HCT116 (cell line): Measurements from ENCODE around the gene VWF. TPM values are rescaled to one million over a fixed set of nuclear protein-coding genes. Genes with fewer than 3 reads are reported as not detected.

Experiments
- ATAC-seq: fragments of 200-7000 bp; cut with Tn5 transposase; 2 replicates; pipeline ENCODE4 v1.9.1; 2020; ENCODE audit warnings: mild to moderate bottlenecking, moderate library complexity
- BruUV-seq: library from RNA; stranded (reverse); fragments of 400-500 nt; replicated peaks from 2 replicates; lab custom pipeline; 2021; lab: Mats Ljungman, UMichigan
- CTCF ChIA-PET: fragments of 300-600 bp; sonication (Branson Sonifier 250); formaldehyde crosslinking; loops from one replicate; lab custom pipeline; 2021; ENCODE audit warnings: antibody characterized with exemption; lab: Charles Lee
- POLR2A ChIA-PET: fragments of 300-600, 350-600 bp; sonication (Branson Sonifier 250); formaldehyde crosslinking; loops from one replicate; lab custom pipeline; 2021; ENCODE audit warnings: antibody characterized with exemption; lab: Charles Lee
- RAD21 ChIA-PET, 2 experiments: fragments of 300-600 bp; sonication (Branson Sonifier 250); formaldehyde crosslinking; loops; one replicate each; lab custom pipeline; 2023; ENCODE audit warnings: low total read pairs in 2 of 2; ENCODE audit not compliant: uncharacterized antibody in 2 of 2, unreplicated experiment in 2 of 2, low non-redundant PET in 1 of 2; lab: Charles Lee
- DNase-seq: peaks from one replicate; pipeline ENCODE4 v3.0.0-alpha.2; 2010; ENCODE audit warnings: low read depth, low spot score
- H2AFZ ChIP-seq: fragments of 200-600 bp; shearing (Covaris generic), sonication (generic); 2 replicates; pipeline ENCODE4 v1.6.1; 2017; ENCODE audit warnings: low read depth, mixed run types, mixed read lengths, antibody characterized with exemption, low read length; ENCODE audit not compliant: poor library complexity, severe bottlenecking
- H3K27ac ChIP-seq: 2 replicates; pipeline ENCODE4 v1.5.1; 2012; ENCODE audit warnings: low read depth, low read length
- H3K27me3 ChIP-seq: fragments of 200-600 bp; sonication (generic); 2 replicates; pipeline ENCODE4 v1.6.1; 2016; ENCODE audit warnings: mixed run types, low read length, mixed read lengths; ENCODE audit not compliant: insufficient read depth
- H3K36me3 ChIP-seq, 2 experiments: fragments of 200-500 bp in 1 of 2; fragments of 200-600 bp in 1 of 2; sonication (Bioruptor generic) in 1 of 2; sonication (generic) in 1 of 2; 2 replicates each; pipeline versions ENCODE4 v1.5.1 to v1.6.1; 2014 to 2016; ENCODE audit warnings: low read length in 2 of 2, inconsistent platforms in 1 of 2, mixed read lengths in 1 of 2, mixed run types in 1 of 2; ENCODE audit not compliant: insufficient read depth in 2 of 2, control insufficient read depth in 1 of 2
- H3K4me1 ChIP-seq, 2 experiments: fragments of 200-600 bp in 1 of 2; sonication (generic) in 1 of 2; 2 replicates each; pipeline versions ENCODE4 v1.5.1 to v1.6.1; 2012 to 2017; ENCODE audit warnings: low read length in 2 of 2, inconsistent platforms in 1 of 2, mild to moderate bottlenecking in 1 of 2, mixed read lengths in 1 of 2, mixed run types in 1 of 2, moderate library complexity in 1 of 2; ENCODE audit not compliant: insufficient read depth in 2 of 2, control insufficient read depth in 1 of 2
- H3K4me2 ChIP-seq: fragments of 200-600 bp; sonication (generic); 2 replicates; pipeline ENCODE4 v1.6.1; 2017; ENCODE audit warnings: mixed run types, low read length, mixed read lengths
- H3K4me3 ChIP-seq, 2 experiments: fragments of 200-600 bp in 1 of 2; sonication (generic) in 1 of 2; replicated peaks in 1 of 2; 2 replicates each; pipeline ENCODE4 v1.5.1; 2011 to 2016; ENCODE audit warnings: low read length in 2 of 2, control low read depth in 1 of 2, low read depth in 1 of 2, mild to moderate bottlenecking in 1 of 2, mixed read lengths in 1 of 2, mixed run types in 1 of 2
- H3K79me2 ChIP-seq: fragments of 200-600 bp; sonication (generic); 2 replicates; pipeline ENCODE4 v1.6.1; 2017; ENCODE audit warnings: mild to moderate bottlenecking, mixed run types, low read length, moderate library complexity, mixed read lengths; ENCODE audit not compliant: insufficient read depth
- H3K9ac ChIP-seq: fragments of 200-600 bp; sonication (generic); 2 replicates; pipeline ENCODE4 v1.6.1; 2016; ENCODE audit warnings: low read length, mixed read lengths
- H3K9me2 ChIP-seq: fragments of 200-600 bp; sonication (generic), shearing (Covaris generic); 2 replicates; pipeline ENCODE4 v1.6.1; 2017; ENCODE audit warnings: mixed run types, mild to moderate bottlenecking, moderate library complexity; ENCODE audit not compliant: insufficient read depth
- H3K9me3 ChIP-seq, 2 experiments: fragments of 200-500 bp in 1 of 2; fragments of 200-600 bp in 1 of 2; sonication (Bioruptor generic) in 1 of 2; sonication (generic) in 1 of 2; 2 replicates each; pipeline ENCODE4 v1.6.1; 2014 to 2017; ENCODE audit warnings: low read length in 2 of 2, mixed read lengths in 2 of 2, inconsistent platforms in 1 of 2, low read depth in 1 of 2, mild to moderate bottlenecking in 1 of 2, mixed run types in 1 of 2, moderate library complexity in 1 of 2; ENCODE audit not compliant: control insufficient read depth in 1 of 2, insufficient read depth in 1 of 2
- H4K20me1 ChIP-seq: fragments of 200-600 bp; sonication (generic), shearing (Covaris generic); 2 replicates; pipeline ENCODE4 v1.6.1; 2017; ENCODE audit warnings: mixed run types, mild to moderate bottlenecking, moderate library complexity; ENCODE audit not compliant: insufficient read depth
- CBX3 ChIP-seq: IDR thresholded peaks from 2 replicates; pipeline ENCODE4 v1.6.1; 2012; ENCODE audit warnings: low read depth
- ELF1 ChIP-seq: IDR thresholded peaks from 2 replicates; pipeline ENCODE4 v1.6.1; 2012; ENCODE audit warnings: low read depth, borderline replicate concordance
- EZH2 ChIP-seq: fragments of 200-600 bp; sonication (generic); IDR thresholded peaks from 2 replicates; pipeline ENCODE4 v1.6.1; 2017; ENCODE audit warnings: antibody characterized with exemption, mixed run types
- JUND ChIP-seq: IDR thresholded peaks from 2 replicates; pipeline ENCODE4 v1.6.1; 2012
- MAX ChIP-seq: IDR thresholded peaks from 2 replicates; pipeline ENCODE4 v1.6.1; 2012
- POLR2A ChIP-seq: IDR thresholded peaks from 2 replicates; pipeline ENCODE4 v1.7.0; 2011; ENCODE audit warnings: borderline replicate concordance; ENCODE audit not compliant: insufficient read depth, insufficient read length; ENCODE audit errors: extremely low read depth
- POLR2AphosphoS5 ChIP-seq: IDR thresholded peaks from 2 replicates; pipeline ENCODE4 v1.6.1; 2011; ENCODE audit warnings: mild to moderate bottlenecking, low read depth, low read length, moderate library complexity
- RAD21 ChIP-seq: IDR thresholded peaks from 2 replicates; pipeline ENCODE4 v1.6.1; 2012; ENCODE audit warnings: low read depth, mild to moderate bottlenecking
- REST ChIP-seq: IDR thresholded peaks from 2 replicates; pipeline ENCODE4 v1.6.1; 2012; ENCODE audit warnings: low read depth
- SP1 ChIP-seq: IDR thresholded peaks from 2 replicates; pipeline ENCODE4 v1.6.1; 2012; ENCODE audit warnings: low read depth
- ZFX ChIP-seq: fragments of 450-650 bp; IDR thresholded peaks from 2 replicates; pipeline ENCODE4 v1.6.1; 2017
- ZNF274 ChIP-seq: fragments of 200-500 bp; sonication (Bioruptor generic); IDR thresholded peaks from 2 replicates; pipeline ENCODE4 v1.6.1; 2014; ENCODE audit warnings: mild to moderate bottlenecking, low read depth, low read length, inconsistent platforms
- intact Hi-C: fragments of 100-400 bp; cut with micrococcal nuclease; formaldehyde crosslinking; loops from 2 replicates; pipeline ENCODE4 v1.10.0; 2022
- total RNA-seq: library from RNA; stranded (reverse); gene quantifications from one replicate; pipeline ENCODE4 v1.2.1, GENCODE V29; 2021; ENCODE audit not compliant: unreplicated experiment

The VWF gene
- total RNA-seq, 1 experiment from 2014 or later: 0.57 TPM

DNA sequence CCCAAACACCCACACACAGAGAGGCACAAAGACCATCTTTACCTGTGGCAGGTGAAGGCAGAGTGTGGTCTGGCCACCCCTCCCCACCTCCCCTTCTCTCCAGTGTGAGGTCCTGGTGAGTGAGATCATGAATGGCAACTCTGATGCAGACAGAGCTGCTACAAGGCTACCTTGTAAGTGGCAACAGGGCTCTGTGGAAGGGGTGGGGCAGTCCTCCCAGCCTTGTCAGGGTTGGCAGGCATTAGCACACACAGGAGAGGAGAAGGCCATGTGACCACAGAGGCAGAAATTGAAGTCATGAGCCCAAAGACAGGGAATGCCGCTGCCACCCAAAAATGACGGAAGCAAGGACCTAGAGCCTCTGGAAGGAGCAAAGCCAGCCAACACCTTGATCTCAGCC lies 30.7 kb downstream of the VWF start:
- ChIA-PET CTCF (interaction anchor here (0.7 to 1.8 kb wide), 5 partner anchors 9 to 186 kb away, joined by 3 to 11 read pairs (median 4); no protein-coding TSS in a partner anchor), POLR2A (interaction anchor here (1.1 to 2.0 kb wide), 6 partner anchors 9 to 183 kb away, joined by 4 to 12 read pairs (median 4); no protein-coding TSS in a partner anchor), RAD21 (interaction anchor here in 1 of 2 experiments (1.5 to 1.7 kb wide), 2 partner anchors 9 to 26 kb away, joined by 3 to 5 read pairs; no protein-coding TSS in a partner anchor)
- no peak for DNase-seq
- BruUV-seq: no TSS peak
- ATAC-seq: peak; percentile 41
- peak overlapping the region; percentile 15 to 52 for H3K4me3 ChIP-seq
- H3K79me2 ChIP-seq: no peaks in the 10 kb centered on the region
- no peaks in the 10 kb centered on the region for H3K27me3 ChIP-seq
- H3K36me3 ChIP-seq: no peaks in the 10 kb centered on the region
- H3K27ac ChIP-seq: peak overlapping the region; percentile 73
- no peaks in the 10 kb centered on the region for H3K9me2 ChIP-seq
- H4K20me1 ChIP-seq: no peaks in the 10 kb centered on the region
- peaks cover 29 to 58% of the 10 kb centered on the region in 2 experiments for H3K4me1 ChIP-seq
- H3K9ac ChIP-seq: peak overlapping the region; percentile 53
- H2AFZ ChIP-seq: peak overlapping the region; percentile 75
- peak overlapping the region; percentile 83 for H3K4me2 ChIP-seq
- TF ChIP-seq POLR2AphosphoS5: no peak
- 0 out of 2 replicates have a peak, but pooled peaks have one; percentile 38 for TF ChIP-seq MAX
- TF ChIP-seq RAD21: no peak
- no peak for TF ChIP-seq ELF1
- intact Hi-C loops: loop anchor here (1.0 kb wide), 1 partner anchor 19 kb away; no protein-coding TSS in a partner anchor
- H3K9me3 ChIP-seq: no peaks in the 10 kb centered on the region

GRCh38 chr12:6092784-6093722 lies 31.4 kb downstream of the VWF start:
- H3K9me3 ChIP-seq: no peaks in the 10 kb centered on the region
- peak overlapping the region; percentile 15 to 52 for H3K4me3 ChIP-seq
- peak overlapping the region; percentile 53 for H3K9ac ChIP-seq
- H3K36me3 ChIP-seq: no peaks in the 10 kb centered on the region
- ChIA-PET RAD21 (interaction anchor here (0.6 to 1.7 kb wide), 4 partner anchors 8 to 193 kb away, joined by 3 to 5 read pairs (median 4); no protein-coding TSS in a partner anchor), CTCF (interaction anchor here (0.7 to 1.8 kb wide), 6 partner anchors 8 to 187 kb away, joined by 3 to 11 read pairs (median 4); no protein-coding TSS in a partner anchor), POLR2A (interaction anchor here (0.8 to 2.0 kb wide), 11 partner anchors 9 to 191 kb away, joined by 3 to 12 read pairs (median 4); no protein-coding TSS in a partner anchor)
- peaks cover 33 to 64% of the 10 kb centered on the region in 2 experiments for H3K4me1 ChIP-seq
- no peaks in the 10 kb centered on the region for H3K79me2 ChIP-seq
- H4K20me1 ChIP-seq: no peaks in the 10 kb centered on the region
- H3K9me2 ChIP-seq: no peaks in the 10 kb centered on the region
- BruUV-seq: no TSS peak
- peak overlapping the region; percentile 75 for H2AFZ ChIP-seq
- no peaks in the 10 kb centered on the region for H3K27me3 ChIP-seq
- H3K4me2 ChIP-seq: peak overlapping the region; percentile 83
- intact Hi-C loops: loop anchor here (1.0 kb wide), 1 partner anchor 19 kb away; no protein-coding TSS in a partner anchor
- peak; percentile 87 for ATAC-seq
- peak overlapping the region; percentile 73 for H3K27ac ChIP-seq
- DNase-seq: peak; percentile 82
- TF ChIP-seq EZH2 (no peak), ZNF274 (no peak), RAD21 (no peak; the same call in none of the 2 replicates), ZFX (no peak), JUND (peak; percentile 94), CBX3 (peak; percentile 73; the same call in 1 of the 2 replicates), POLR2A (no peak), SP1 (peak; percentile 55; the same call in 1 of the 2 replicates), ELF1 (no peak), REST (no peak), POLR2AphosphoS5 (no peak), MAX (peak; percentile 16)
